ENCODE measurements around the gene CTNNA3. TPM values are rescaled to one million over a fixed set of nuclear protein-coding genes. Genes with fewer than 3 reads are reported as not detected.

The CTNNA3 gene
- total and polyA plus RNA-seq, 12 donors = 0.03 to 14.4 (median 0.47) TPM; not detected in 1

DNA sequence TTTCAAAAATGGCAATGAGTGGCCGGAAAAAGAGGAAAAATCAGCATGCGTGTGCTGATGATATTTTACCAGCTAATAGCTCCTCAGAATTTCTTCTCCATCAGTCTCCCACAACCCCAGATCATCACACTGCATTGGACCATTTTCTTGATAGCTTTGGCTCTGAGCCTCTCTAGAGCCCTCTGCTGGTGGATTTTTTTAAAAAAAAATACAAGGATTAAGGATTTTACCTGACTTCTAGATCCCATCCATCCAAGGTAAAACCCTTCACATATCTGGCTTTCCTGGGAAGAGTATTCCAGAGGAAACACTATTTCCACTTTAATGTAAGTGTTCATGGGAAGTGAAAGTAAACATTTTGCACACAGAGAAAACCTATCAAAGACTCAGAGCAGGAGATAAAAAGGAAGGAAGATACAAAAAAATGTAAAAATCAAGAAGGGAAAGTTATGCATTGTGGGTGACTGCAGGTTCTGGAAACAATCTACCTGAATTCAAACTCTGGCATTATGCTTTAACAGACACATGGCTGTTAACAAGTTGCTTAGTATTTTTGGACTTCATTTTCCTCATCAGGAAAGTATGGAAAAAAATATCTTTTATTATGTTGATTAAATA, 389.3 kb downstream of the CTNNA3 start:
- Histone ChIP-seq H3K36me3 (replicated peaks in 1 of 2) (no peaks in the 10 kb centered on the region), H3K9me3 (replicated peaks in 1 of 3) (no peaks in the 10 kb centered on the region), H3K27ac (no peak overlapping the region), H3K4me1 (replicated peaks in 1 of 2) (no peaks in the 10 kb centered on the region), H3K4me3 (no peak overlapping the region), H3K27me3 (no peaks in the 10 kb centered on the region)
- intact Hi-C loops (cut with DNase I) = loop anchor here in 1 of 2 donors (10.0 kb wide), 1 partner anchor 382 kb away; the partner anchor contains the start of gene LRRTM3
- no peak for DNase-seq
- WGBS, 4 donors = 62 to 88% (median 74%) methylated on average over 2 of the region's 2 CpGs
- TF ChIP-seq POLR2A (IDR thresholded peaks at IDR 0.05) = no peak
- TF ChIP-seq, protein P1, sequence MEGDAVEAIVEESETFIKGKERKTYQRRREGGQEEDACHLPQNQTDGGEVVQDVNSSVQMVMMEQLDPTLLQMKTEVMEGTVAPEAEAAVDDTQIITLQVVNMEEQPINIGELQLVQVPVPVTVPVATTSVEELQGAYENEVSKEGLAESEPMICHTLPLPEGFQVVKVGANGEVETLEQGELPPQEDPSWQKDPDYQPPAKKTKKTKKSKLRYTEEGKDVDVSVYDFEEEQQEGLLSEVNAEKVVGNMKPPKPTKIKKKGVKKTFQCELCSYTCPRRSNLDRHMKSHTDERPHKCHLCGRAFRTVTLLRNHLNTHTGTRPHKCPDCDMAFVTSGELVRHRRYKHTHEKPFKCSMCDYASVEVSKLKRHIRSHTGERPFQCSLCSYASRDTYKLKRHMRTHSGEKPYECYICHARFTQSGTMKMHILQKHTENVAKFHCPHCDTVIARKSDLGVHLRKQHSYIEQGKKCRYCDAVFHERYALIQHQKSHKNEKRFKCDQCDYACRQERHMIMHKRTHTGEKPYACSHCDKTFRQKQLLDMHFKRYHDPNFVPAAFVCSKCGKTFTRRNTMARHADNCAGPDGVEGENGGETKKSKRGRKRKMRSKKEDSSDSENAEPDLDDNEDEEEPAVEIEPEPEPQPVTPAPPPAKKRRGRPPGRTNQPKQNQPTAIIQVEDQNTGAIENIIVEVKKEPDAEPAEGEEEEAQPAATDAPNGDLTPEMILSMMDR (IDR thresholded peaks at IDR 0.05) = peak; percentile 9 to 40 (median 26)

DNA sequence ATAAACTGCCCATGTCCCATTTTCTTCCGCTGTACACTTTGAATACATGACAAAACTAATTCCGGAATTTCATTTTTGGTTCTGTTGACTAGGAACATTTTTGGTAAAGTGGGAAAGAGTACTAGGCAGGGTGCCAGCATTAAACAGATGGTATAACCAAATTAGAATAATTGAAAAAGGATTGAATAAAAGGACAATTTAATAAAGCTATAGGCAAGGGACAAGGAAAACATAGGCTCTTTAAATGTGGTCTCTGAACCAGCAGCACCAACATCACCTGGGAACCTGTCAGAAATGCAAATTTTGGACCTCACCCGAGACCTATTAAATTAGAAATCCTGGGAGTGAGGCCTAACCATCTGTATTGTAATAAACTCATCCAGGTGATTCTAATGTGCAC, 393.3 kb downstream of the CTNNA3 start:
- intact Hi-C loops (cut with DNase I) = loop anchor here in 1 of 2 donors (10.0 kb wide), 1 partner anchor 378 kb away; the partner anchor contains the start of gene LRRTM3
- 89 to 96% (median 93%) methylated on average over 3 of the region's 3 CpGs for WGBS, 4 donors
- DNase-seq = no peak
- Histone ChIP-seq H3K27ac (no peak overlapping the region), H3K27me3 (no peaks in the 10 kb centered on the region), H3K9me3 (replicated peaks in 1 of 3) (no peaks in the 10 kb centered on the region), H3K4me3 (no peak overlapping the region), H3K36me3 (replicated peaks in 1 of 2) (no peaks in the 10 kb centered on the region), H3K4me1 (replicated peaks in 1 of 2) (no peaks in the 10 kb centered on the region)
- TF ChIP-seq POLR2A (IDR thresholded peaks at IDR 0.05) = no peak
- TF ChIP-seq, protein P1 (IDR thresholded peaks at IDR 0.05) = no peak

DNA sequence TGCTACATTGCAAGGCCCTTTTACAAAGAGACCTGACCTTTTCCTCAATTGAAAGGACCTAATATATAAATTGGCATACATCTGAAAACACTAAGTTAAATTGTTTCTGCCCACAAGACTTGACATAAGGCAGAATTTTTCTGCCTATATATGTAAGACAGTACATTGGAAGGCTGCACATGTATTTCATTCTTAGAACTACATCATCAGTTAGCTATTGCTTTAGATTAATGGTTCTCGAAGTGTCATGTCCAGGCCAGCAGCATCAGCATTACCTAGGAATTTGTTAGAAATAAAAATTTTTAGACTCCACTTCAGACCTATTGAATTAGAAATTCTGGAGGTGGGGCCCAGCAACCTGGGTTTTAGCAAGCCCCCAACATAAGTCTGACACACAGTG, 396.2 kb downstream of the CTNNA3 start:
- no peaks in the 10 kb centered on the region for H3K27me3 ChIP-seq
- TF ChIP-seq, protein P1 (IDR thresholded peaks at IDR 0.05) = no peak
- TF ChIP-seq POLR2A (IDR thresholded peaks at IDR 0.05) = no peak
- H3K4me1 ChIP-seq (replicated peaks in 1 of 2) = no peaks in the 10 kb centered on the region
- intact Hi-C loops (cut with DNase I) = loop anchor here in 1 of 2 donors (10.0 kb wide), 1 partner anchor 375 kb away; the partner anchor contains the start of gene LRRTM3
- no peak for DNase-seq
- no peak overlapping the region for H3K27ac ChIP-seq
- WGBS, 4 donors = 75 to 92% (median 83%) methylated on average over 1 of the region's 1 CpG
- no peak overlapping the region for H3K4me3 ChIP-seq
- no peaks in the 10 kb centered on the region for H3K36me3 ChIP-seq (replicated peaks in 1 of 2)
- no peaks in the 10 kb centered on the region for H3K9me3 ChIP-seq (replicated peaks in 1 of 3)

DNA sequence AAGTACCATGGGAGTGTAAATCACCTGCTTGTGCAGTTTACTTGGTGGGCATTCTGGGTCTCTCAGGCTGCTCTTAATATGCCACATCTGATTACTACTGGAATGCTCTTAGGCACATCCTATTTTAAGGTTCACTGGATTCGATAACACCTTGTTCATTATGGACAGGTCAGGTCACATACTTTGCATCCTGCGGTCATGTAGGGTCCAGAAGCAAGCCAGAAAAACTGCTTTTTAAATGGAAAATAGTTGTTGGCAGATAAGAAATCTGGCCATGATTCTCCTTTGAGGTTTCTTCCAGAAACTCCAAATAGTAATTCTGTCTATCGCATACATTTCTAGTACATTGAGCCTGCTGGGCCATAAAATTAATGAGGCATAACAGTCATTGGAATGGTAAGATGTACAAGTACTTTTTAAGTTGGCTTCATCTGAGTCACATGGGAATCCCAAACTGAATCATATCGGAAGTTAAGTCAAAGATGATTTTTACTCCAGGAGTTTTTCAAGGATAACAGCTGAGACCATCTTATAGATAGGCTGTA, 398.3 kb downstream of the CTNNA3 start:
- Histone ChIP-seq H3K4me1 (replicated peaks in 1 of 2) (no peaks in the 10 kb centered on the region), H3K36me3 (replicated peaks in 1 of 2) (no peaks in the 10 kb centered on the region), H3K9me3 (replicated peaks in 1 of 3) (no peaks in the 10 kb centered on the region), H3K4me3 (no peak overlapping the region), H3K27ac (no peak overlapping the region), H3K27me3 (no peaks in the 10 kb centered on the region)
- intact Hi-C loops (cut with DNase I) = no loop called here
- DNase-seq = no peak
- TF ChIP-seq, protein P1 (IDR thresholded peaks at IDR 0.05) = no peak
- TF ChIP-seq POLR2A (IDR thresholded peaks at IDR 0.05) = no peak
- 86 to 99% (median 91%) methylated on average over 4 of the region's 4 CpGs for WGBS, 4 donors
